Erythroblast (primary cell): ENCODE data around the gene ERP27.

Experiments
- GATA1 ChIP-seq: IDR thresholded peaks from 2 replicates; pipeline ENCODE4 v1.6.1; 2011; ENCODE audit warnings: low read depth, mild to moderate bottlenecking, control low read depth, low read length, moderate library complexity
- POLR2A ChIP-seq: IDR thresholded peaks from 2 replicates; pipeline ENCODE4 v1.6.1; 2011; ENCODE audit warnings: mild to moderate bottlenecking, low read length

- no peak for TF ChIP-seq POLR2A
- no peak for TF ChIP-seq GATA1
Observed at GRCh38 chr12:14896521-14897169, 41.7 kb downstream of the ERP27 start.
